GM21447 (cell line): ENCODE data around the gene MT1E.
A peak's percentile ranks its signal among the peaks of the same experiment; 100 is the strongest.

Experiments used
- ATAC-seq: cut with Tn5 transposase; IDR thresholded peaks from one replicate; pipeline ENCODE4 v1.9.1; 2021; ENCODE audit not compliant: unreplicated experiment

The MT1E gene

GRCh38 chr16:56625943-56626654, 518 bp downstream of the MT1E start:
- ATAC-seq, result no peak

- no peak for ATAC-seq
Observed at GRCh38 chr16:56626685-56627084, 1.1 kb downstream of the MT1E start.

GRCh38 chr16:56628486-56629350, 3.1 kb downstream of the MT1E start:
- no peak for ATAC-seq

- no peak for ATAC-seq
Observed at GRCh38 chr16:56629531-56629930, 4.0 kb downstream of the MT1E start.

DNA sequence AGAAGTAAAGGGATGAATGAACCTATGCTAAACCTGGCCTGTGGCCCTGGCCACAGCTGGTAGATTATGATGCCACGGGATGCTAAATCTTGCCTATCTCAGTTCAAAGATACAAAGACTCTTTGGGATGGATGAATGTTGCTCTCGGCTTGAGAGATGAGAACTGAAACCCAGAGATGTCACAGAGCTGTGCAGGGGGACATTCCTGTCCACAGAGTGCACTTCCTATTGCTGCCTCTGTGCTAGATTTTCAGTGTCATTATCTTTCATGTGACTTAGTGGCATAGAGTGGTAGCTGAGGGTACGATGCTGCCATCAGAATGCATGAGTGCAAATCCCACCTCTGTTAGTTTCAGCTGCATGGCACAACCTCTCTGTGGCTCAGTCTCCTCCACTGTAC, 4.6 kb downstream of the MT1E start:
- ATAC-seq, result peak; percentile 82

DNA sequence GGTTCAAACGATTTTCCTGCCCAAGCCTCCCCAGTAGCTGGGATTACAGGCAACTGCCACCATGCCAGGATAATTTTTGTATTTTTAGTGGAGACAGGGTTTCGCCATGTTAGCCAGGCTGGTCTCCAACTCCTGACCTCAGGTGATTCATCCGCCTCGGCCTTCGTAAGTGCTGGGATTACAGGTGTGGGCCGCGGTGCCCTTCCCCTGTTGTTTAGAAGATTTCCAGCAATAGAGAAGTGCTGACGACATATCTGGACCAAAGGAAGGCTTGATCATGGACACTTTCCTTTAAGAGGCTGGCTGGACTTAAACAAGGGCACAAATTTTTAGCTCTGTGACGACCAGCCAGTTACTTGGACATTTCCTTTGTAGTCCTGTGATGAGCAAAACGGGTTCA, 5.6 kb downstream of the MT1E start:
- no peak for ATAC-seq

- no peak for ATAC-seq
Observed at GRCh38 chr16:56631832-56632155, 6.2 kb downstream of the MT1E start.

GRCh38 chr16:56632156-56632847, 6.7 kb downstream of the MT1E start, which contains the start of gene MT1M:
Gene MT1M (plus strand): TSS chr16:56632659. CDS start chr16:56632732, 73 bp downstream.
- no peak for ATAC-seq

DNA sequence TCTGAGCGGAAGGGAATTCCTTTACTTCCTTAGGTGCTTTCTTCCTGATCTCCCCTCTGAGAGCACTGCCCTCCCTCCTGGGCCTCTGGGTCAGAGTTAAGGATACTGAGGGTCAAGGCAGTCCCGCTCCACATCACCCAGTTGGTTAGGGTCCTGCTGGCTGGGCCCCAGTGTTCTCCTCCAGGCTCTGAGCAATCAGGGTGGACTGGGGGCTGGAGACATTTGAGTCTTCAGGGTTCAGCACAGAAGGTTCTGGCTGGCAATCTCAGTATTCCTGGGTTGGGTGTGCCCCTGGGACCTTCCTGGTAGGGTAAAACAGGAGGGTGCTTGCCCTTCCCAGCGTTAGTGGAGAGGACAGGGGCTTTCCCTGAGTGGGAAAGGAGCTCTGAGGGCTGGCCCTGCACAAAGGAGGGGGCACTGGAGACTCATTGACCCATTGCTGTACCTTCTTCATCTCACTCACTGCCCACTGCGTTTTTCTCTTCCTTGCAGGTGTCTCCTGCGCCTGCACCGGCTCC, 7.3 kb downstream of the MT1E start:
- no peak for ATAC-seq

- no peak for ATAC-seq
Observed at GRCh38 chr16:56633535-56633934, 8.0 kb downstream of the MT1E start.

DNA sequence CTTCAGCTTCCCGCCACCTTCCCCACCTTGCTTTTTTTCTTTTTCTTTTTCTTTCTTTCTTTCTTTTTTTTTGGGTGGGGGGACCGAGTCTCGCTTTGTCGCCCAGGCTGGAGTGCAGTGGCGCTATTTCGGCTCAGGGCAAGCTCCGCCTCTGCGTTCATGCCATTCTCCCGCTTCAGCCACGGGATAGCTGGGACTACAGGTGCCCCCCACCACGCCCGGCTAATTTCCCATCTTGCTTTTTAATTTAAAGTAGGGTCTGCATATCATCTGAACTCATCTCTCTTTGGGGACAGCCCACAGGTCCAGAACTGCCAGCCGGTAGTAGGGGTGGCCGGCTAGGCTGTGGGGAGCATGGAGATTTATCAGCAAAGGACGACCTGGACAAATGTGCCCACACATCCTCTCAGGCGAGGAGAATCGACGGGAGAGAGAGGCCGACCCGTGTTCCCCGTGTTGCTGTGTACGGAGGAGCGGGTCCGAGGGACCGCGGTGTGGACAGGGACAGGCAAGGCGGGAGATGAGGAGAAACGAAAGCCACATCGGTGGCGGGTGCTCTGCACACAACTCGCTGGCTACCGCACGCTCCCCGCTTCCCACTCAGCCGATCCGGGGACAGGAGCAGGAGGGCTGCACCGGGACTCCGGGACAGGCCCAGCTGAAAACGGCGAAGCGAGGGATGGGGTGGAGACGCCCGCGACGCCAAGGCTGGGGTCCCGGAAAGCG, 9.3 kb downstream of the MT1E start:
- ATAC-seq, result no peak

GRCh38 chr16:56635441-56635967, 9.9 kb downstream of the MT1E start:
- ATAC-seq, result no peak

- ATAC-seq, result no peak
Observed at GRCh38 chr16:56636616-56637413, 11.2 kb downstream of the MT1E start.

GRCh38 chr16:56637814-56638750, 12.5 kb downstream of the MT1E start, which contains the start of gene MT1A:
Gene MT1A (plus strand): TSS chr16:56638666. CDS start chr16:56638739, 73 bp downstream.
- ATAC-seq, result no peak

GRCh38 chr16:56639045-56639444, 13.5 kb downstream of the MT1E start:
- no peak for ATAC-seq

DNA sequence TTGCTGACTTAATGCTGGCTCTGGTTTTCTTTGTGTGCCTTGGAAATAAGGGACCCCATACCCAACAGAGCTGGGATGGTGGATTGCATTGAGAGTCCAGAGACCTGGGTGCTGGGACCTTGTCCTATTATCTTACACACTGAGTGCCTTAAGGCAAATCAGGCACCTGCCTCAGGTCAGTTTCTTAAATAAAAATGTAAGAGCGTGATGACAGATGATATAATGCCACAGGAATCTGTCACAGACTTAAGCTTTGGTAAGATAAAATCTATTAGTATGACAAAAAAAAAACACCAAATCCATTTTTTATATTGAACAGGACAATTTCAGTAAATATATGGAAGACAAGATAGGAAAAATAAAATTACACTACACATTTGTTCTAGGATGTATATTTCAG, 14.5 kb downstream of the MT1E start:
- no peak for ATAC-seq

DNA sequence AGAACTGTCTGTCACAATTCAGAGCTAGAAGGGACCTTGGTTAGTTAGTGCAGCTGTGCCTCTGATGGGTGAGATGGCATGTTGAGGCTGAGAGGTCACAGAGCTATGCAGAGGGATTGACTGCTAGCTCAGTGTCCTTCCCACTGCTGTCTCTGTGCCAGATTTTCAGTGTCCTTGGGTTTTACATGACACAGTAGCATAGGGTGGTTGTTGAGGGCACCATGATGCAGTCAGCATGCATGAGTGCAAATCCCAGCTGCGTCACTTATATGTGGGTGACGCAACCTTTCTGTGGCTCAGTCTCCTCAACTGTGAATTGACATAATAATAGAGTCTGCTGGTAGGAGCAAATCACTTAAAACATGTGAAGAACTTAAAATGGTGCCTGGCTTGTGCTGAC, 15.6 kb downstream of the MT1E start:
- no peak for ATAC-seq

DNA sequence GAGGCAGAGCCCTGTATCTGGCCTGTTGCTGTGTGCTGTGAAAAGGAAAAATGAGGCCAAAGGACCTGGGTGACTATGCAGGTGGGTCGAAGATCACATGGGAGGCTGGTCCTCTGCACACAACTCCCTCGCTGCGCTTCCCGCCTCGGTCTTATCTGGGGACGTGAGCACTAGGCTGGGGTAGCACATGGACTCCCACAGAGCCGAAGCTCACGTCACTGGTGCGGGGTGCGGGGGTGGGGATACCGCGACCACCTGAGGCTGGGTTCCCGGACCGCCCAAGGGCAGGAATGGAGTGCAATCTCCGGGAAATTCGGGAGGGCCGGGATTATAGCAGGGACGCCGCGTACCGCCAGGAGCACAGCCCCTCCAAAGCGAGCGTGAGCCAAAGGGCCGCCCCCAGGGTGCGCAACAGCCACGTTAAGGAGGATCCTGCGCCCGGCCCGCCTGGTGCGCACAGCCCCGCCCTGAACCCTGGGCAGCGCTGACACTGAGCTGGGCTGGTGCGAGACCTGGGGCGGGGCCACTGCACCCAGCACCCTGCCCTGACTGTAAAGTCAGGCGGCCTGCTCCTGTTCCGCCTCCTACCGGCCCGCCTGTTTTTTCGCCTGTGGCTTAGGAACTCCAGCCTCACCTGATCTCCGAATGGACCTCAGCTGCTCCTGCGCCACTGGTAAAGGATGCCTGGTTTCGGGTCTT, 17.6 kb downstream of the MT1E start:
- ATAC-seq, result peak; percentile 45
